HG03571 (cell line): Measurements from ENCODE around the gene SBNO1.
"Not testable (repeated sequence)": the region's sequence is repeated elsewhere in the genome, so short reads cannot be mapped to it uniquely, and the experiment has no call there.

Experiments used
- ATAC-seq: cut with Tn5 transposase; IDR thresholded peaks from one replicate; pipeline ENCODE4 v1.9.1; 2021; ENCODE audit not compliant: unreplicated experiment

SBNO1 gene

DNA sequence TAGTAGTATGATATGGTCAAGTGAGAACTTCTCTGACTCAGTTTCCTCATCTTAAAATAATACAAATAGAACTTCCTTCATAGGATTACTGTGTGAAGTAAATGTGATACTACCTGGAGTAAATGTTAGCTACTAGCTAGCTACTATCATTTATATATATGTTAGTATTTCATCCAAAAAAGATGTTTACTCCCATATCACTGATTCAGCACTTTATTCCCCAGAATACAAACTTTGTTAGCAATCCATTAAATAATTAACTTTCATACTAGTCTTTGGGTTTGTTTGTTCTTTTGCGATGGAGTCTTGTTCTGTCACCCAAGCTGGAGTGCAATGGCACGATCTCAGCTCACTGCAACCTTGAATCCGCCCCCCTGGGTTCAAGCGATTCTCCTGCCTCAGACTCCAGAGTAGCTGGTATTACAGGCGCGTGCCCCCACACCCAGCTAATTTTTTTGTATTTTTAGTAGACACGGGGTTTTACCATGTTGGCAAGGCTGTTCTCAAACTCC lies 8.4 kb downstream of the SBNO1 start:
- no peak for ATAC-seq

DNA sequence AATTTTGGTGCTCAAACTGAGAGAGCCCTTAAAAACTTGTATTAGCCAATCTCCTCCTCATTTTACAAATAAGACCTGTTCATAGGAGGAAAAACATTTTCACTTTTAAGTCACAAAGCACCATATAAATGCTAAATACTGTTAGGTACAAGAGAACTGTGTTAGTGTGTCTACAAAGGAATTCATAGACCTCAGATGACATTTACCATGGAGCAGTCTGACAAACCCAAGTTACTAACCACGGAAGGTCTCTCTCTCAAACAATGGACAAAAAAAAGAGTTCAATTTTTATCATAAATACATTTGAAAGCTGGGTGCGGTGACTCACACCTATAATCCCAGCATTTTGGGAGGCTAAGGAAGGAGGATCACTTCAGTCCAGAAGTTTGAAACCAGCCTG lies 10.0 kb downstream of the SBNO1 start:
- no peak for ATAC-seq

DNA sequence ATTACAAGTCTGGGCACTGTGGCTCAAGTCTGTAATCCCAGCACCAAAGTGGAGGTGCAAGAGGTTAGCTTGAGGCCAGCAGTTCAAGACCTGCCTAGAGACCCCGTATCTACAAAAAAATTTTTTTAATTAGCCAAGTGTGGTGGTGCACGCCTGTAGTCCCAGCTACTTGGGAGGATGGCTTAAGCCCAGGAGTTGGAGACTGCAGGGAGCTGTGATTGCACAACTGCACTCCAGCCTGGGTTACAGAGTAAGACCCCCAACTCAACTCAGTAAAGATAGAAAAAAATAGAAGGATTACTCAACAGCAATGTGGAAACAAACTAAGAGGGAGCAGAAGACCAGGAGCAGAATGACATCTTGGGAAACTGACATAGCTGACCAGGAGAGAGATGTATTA lies 13.3 kb downstream of the SBNO1 start:
- ATAC-seq: no peak

DNA sequence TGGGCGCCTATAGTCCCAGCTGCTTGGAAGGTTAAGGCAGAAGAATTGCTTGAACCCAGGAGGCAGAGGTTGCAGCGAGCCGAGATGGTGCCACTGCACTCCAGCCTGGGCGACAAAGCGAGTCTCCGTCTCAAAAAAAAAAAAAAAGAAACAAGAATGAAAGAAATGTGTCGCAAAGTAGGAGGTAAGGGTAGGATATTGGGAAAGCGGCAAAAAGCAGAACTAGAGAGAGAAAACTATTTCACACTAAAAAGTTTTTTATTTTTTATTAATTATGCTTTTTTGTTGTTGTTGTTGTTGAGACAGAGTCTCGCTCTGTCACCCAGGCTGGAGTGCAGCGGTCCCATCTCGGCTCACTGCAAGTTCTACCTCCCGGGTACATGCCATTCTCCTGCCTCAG lies 17.7 kb downstream of the SBNO1 start:
- no peak for ATAC-seq

- ATAC-seq: no peak
Measured at GRCh38 chr12:123344086-123344485, 20.6 kb downstream of the SBNO1 start.

GRCh38 chr12:123337070-123337469 lies 27.6 kb downstream of the SBNO1 start:
- ATAC-seq: no peak

DNA sequence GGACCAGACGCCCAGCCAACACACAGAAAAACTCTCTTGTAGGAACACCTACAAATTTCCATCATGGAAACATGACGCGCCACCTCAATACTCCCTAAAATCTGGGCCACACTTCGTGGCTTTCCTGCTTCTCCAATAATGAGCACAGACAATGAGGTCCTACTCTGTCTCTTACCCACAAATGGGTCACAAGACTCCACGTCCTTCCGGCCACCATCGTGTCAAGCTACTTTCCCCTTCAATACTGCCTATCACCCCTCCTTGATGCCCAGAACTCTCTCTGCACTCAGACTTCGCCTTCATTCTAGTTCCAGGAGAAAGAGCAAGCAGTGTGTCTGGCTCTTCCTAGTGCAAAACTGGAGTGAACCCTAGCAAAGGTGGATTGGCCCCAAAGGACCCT lies 28.1 kb downstream of the SBNO1 start:
- ATAC-seq: no peak

DNA sequence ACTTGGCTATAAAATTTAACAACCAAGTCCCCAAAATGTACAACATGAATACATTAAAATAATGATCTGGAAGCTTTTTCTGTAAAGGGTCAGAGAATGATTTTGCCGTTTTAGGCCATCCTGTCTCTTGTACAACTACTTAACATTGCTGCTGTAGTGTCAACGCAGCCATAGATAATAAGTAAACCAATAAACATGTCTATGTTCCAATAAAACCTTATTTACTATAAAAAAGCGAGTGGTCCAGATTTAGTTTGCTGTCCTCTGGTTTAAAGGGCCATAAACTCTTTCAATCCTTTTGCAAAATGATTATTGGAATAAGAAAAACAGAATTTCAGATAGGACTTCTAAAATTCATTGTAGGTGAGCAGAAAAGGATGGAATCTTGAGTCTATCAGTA lies 29.2 kb downstream of the SBNO1 start:
- no peak for ATAC-seq

DNA sequence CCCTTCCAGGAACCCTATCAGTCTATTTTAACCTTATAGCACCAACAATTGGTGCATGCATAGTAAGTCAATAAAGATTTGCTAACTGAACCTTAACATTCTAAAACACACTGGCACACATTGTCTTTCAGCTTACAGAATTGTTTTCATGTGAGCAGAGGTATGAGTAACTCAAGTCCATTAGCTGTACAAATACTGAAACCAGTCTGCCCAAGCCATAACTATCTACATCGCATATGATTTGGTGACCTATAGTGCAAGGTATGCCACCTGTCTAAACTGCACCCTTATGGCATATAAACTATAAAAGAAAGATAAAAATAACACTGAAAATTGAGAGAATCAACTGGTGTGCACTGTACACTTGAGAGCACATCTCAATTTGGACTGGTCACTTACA lies 34.8 kb downstream of the SBNO1 start:
- ATAC-seq: no peak

DNA sequence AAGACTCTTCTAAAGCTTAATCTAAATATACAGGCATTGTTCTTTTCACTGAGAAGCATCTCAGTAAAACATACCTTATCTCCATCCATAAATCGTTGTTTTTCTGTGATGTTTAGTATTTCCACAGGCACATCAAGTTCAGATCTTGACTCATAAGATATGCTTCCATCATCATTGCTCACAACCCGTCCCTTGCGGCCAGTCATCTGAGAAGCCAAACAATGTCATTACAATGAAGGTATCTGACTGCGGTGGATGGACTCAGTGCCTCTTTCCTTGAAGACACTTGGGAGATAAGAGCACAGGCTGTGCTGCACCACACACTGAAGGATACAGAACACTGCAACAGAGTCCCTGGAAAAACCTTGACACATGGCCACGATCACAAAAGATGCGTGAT lies 44.8 kb downstream of the SBNO1 start:
- ATAC-seq: no peak

DNA sequence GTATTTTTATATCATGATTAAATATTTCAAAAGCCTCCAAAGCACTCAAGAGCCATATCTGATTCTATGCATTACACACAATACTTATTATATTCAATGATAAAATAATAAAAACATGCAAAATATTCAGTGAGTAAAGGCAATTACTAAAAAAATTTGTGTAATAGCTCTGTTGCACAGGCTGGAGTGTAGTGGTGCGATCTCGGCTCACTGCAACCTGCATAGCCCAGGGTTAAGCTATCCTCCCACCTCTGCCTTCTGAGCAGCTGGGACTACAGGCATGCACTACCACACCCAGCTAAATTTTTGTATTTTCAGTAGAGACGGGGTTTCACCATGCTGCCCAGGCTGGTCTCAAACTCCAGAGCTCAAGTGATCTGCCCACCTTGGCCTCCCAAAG lies 45.4 kb downstream of the SBNO1 start:
- ATAC-seq: no peak

DNA sequence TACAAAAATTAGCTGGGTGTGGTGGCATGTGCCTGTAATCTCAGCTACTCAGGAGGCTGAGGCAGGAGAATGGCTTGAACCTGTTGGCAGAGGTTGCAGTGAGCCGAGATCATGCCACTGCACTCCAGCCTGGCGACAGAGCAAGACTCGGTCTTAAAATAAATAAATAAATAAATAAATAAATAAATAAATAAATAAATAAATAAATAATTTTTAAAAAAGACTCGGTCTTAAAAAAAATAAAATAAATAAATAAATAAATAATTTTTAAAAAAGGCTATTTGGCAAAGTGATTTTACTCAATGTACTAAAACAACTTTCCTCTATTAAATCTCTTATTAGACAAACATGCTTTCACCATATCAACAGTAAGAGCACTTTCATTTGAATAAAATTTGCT lies 51.6 kb downstream of the SBNO1 start:
- ATAC-seq: not testable (repeated sequence)

DNA sequence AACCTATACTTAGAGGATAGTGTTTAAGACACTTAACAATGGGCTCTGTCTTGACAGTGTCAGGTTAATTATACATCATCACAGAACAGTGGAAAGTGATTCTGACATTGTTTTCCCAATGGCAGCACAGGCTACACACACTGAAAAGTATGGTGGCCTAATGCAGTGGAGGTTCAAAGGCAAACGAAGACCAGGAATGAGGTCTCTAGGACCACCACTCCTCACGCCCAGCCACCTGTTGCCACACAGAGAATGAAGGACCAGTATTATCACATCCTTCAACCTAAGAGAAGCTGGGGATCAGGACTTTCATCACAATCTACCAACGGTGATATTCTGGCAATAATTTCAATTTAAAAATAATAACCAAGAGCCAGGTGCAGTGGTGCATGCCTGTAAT lies 58.4 kb downstream of the SBNO1 start:
- no peak for ATAC-seq

GRCh38 chr12:123305136-123305535 lies 59.5 kb downstream of the SBNO1 start:
- no peak for ATAC-seq

DNA sequence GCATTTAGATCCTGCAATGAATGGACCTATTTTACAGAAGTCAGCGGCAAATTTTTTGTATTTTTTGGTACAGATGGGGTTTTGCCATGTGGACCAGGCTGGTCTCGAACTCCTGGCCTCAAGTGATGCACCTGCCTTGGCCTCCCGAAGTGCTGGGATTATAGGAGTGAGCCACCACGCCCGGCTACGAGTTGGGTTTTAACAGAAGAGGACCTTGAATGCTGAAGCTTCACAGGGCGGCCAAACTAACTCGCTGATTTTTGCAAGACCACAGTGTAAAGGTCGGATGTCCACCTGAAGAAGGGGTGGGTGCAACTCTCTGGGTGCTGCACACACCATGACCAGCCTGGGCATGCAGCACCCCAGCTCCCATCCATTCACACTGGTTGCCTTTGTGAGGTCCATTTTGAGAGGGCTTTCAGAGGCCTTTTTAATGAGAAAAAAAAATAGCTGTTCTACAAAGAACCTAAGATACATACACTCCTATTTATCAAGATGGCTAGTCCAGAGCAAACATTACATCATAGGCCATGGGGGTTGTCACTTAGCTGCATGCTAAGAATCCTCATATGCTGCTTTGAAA lies 71.4 kb downstream of the SBNO1 start:
- no peak for ATAC-seq

- ATAC-seq: no peak
Measured at GRCh38 chr12:123289911-123290310, 74.7 kb downstream of the SBNO1 start.

GRCh38 chr12:123288751-123289346 lies 75.8 kb downstream of the SBNO1 start:
- no peak for ATAC-seq

DNA sequence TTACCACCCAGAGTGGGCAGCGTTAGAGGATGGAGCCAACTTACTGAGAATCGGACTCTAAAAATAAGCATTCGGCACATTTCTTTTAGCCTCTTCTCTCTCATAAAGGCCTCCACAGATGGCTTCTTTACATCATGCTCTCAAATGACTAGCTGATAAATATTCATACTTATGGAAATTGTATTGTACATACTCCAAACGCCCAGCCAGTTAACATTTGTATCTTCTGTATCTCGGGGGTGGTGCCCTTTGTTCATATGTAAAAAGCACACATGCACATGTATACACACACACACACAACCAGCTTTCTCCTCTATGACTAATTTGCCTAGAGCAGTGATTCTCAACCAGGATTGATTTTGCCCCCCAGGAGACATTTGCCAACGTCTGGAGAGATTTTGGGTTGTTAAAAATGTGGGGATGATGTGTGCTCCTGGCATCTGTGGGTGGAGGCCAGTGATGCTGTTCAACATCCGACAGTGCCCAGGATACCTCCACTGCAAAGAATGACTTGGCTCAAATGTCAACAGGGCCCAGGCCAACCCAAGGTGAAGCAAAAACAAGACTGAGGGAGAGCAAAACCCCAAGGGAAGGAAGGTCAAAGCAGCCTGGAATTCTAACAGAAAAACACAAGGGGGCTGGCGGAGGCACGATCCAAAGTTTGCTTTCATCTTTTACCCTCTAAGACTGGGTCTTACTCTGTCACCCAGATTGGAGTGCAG lies 77.8 kb downstream of the SBNO1 start:
- no peak for ATAC-seq

DNA sequence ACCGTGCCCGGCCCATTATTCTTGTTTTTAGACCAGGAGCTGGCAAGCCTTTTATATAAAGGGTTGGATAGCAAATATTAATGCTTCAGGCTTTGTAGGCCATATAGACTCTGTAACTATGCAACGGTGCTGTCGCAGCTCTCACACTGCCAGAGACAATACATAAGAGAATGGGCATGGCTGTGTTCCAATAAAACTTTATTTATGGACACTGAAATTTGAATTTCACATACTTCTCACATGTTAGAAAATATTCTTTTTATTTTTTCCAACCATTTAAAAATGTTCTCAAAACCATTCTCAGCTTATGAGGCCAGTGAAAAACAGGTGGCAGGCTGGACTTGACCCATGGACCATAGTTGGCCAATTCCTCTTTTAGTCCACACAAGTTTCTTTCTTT lies 80.0 kb downstream of the SBNO1 start:
- ATAC-seq: no peak

- ATAC-seq: no peak
Measured at GRCh38 chr12:123283461-123283860, 81.2 kb downstream of the SBNO1 start.

DNA sequence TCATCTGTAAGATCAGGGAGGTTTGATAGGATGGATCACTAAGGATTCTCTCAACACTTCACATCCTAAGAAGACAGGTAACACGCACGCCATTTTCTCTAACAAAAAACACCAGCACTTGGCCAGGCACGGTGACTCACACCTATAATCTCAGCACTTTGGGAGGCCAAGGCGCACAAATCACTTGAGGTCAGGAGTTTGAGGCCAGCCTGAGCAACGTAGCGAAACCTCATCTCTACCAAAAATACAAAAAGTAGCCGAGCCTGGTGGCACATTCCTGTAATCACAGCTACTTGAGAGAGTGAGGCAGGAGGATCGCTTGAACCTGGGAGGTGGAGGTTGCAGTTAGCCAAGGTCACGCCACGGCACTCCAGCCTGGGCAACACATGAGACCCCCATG lies 82.5 kb downstream of the SBNO1 start:
- ATAC-seq: no peak

DNA sequence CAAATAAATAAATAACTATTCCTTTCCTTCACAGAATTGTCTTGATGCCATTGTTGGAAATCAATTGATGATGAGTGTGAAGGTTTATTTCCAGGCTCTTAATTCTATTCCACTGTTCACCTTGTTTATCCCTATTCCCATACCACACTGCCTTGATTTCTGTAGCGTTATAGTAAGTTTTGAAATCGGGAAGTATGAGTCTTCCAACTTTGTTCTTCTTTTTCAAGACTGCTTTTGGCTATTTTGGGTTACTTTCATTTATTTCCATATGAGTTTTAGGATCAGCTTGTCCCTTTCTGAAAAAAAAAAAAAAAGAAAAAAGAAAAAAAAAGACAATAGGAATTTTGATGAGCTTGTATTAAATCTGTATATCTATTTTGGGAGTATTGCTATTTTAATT lies 83.7 kb downstream of the SBNO1 start:
- ATAC-seq: no peak
